ENCODE data around the gene MARCHF2.
A peak's percentile ranks its signal among the peaks of the same experiment; 100 is the strongest.

MARCHF2 gene

GRCh38 chr19:8482696-8483095 lies 69.6 kb downstream of the MARCHF2 start:
- CTCF ChIA-PET = interaction anchor here (1.3 kb wide), 2 partner anchors 20 to 23 kb away, joined by 3 read pairs; no protein-coding TSS in a partner anchor
- POLR2A ChIA-PET = interaction anchor here (0.6 kb wide), 1 partner anchor 12 kb away, joined by 3 read pairs; no protein-coding TSS in a partner anchor

GRCh38 chr19:8483165-8483564 lies 70.1 kb downstream of the MARCHF2 start:
- POLR2A ChIA-PET = no interaction called here
- CTCF ChIA-PET = interaction anchor here (1.3 kb wide), 1 partner anchor 22 kb away, joined by 3 read pairs; no protein-coding TSS in a partner anchor
- DNase-seq (ENCODE audit: extremely low spot score) = no peak
- TF ChIP-seq, protein P1, sequence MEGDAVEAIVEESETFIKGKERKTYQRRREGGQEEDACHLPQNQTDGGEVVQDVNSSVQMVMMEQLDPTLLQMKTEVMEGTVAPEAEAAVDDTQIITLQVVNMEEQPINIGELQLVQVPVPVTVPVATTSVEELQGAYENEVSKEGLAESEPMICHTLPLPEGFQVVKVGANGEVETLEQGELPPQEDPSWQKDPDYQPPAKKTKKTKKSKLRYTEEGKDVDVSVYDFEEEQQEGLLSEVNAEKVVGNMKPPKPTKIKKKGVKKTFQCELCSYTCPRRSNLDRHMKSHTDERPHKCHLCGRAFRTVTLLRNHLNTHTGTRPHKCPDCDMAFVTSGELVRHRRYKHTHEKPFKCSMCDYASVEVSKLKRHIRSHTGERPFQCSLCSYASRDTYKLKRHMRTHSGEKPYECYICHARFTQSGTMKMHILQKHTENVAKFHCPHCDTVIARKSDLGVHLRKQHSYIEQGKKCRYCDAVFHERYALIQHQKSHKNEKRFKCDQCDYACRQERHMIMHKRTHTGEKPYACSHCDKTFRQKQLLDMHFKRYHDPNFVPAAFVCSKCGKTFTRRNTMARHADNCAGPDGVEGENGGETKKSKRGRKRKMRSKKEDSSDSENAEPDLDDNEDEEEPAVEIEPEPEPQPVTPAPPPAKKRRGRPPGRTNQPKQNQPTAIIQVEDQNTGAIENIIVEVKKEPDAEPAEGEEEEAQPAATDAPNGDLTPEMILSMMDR (IDR thresholded peaks at IDR 0.05; ENCODE audit: control extremely low read depth, extremely low read depth, low read depth, missing control alignments) = no peak

More at GRCh38 chr19:8482696-8483095, 69.6 kb downstream of the MARCHF2 start:
- DNase-seq (ENCODE audit: extremely low spot score) = no peak
- TF ChIP-seq, protein P1 (IDR thresholded peaks at IDR 0.05; ENCODE audit: control extremely low read depth, extremely low read depth, low read depth, missing control alignments) = no peak

DNA sequence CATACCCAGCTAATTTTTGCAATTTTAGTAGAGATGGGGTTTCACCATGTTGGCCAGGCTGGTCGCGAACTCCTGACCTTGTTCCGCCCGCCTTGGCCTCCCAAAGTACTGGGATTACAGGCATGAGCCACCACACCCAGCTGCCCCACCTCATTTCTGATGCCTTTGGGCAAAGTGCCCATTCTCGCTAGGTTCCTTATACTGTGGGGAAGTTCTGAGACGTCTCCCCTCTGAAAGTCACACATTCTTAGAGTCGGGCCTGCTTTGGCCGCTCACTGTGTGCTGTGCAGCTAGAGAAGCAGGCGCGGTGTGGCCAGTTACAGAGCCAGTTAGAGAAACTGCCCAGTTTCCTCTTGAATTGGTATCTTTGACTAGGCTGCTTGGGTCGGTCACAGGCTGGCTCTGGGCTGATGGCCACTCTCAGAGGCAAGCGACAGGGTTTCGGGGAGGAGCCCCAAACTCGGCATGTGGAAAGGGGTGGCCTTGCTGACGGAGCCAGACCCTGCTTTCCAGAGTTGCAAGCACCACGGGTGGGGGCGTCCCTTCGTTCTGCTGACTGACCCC lies 71.3 kb downstream of the MARCHF2 start:
- TF ChIP-seq, protein P1 (IDR thresholded peaks at IDR 0.05; ENCODE audit: control extremely low read depth, extremely low read depth, low read depth, missing control alignments) = no peak
- CTCF ChIA-PET = no interaction called here
- no peak for DNase-seq (ENCODE audit: extremely low spot score)
- POLR2A ChIA-PET = no interaction called here

DNA sequence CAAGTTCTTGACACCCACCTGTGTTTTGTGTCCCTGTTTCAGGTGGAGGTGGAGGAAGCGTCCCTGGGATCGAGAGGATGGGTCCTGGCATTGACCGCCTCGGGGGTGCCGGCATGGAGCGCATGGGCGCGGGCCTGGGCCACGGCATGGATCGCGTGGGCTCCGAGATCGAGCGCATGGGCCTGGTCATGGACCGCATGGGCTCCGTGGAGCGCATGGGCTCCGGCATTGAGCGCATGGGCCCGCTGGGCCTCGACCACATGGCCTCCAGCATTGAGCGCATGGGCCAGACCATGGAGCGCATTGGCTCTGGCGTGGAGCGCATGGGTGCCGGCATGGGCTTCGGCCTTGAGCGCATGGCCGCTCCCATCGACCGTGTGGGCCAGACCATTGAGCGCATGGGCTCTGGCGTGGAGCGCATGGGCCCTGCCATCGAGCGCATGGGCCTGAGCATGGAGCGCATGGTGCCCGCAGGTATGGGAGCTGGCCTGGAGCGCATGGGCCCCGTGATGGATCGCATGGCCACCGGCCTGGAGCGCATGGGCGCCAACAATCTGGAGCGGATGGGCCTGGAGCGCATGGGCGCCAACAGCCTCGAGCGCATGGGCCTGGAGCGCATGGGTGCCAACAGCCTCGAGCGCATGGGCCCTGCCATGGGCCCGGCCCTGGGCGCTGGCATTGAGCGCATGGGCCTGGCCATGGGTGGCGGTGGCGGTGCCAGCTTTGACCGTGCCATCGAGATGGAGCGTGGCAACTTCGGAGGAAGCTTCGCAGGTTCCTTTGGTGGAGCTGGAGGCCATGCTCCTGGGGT lies 72.7 kb downstream of the MARCHF2 start:
- no peak for DNase-seq (ENCODE audit: extremely low spot score)
- TF ChIP-seq, protein P1 (IDR thresholded peaks at IDR 0.05; ENCODE audit: control extremely low read depth, extremely low read depth, low read depth, missing control alignments) = no peak
- ChIA-PET CTCF (interaction anchor here (0.6 to 3.7 kb wide), 6 partner anchors 9 to 34 kb away, joined by 3 to 13 read pairs (median 4); no protein-coding TSS in a partner anchor), POLR2A (no interaction called here)

GRCh38 chr19:8486661-8487136 lies 73.6 kb downstream of the MARCHF2 start:
- ChIA-PET POLR2A (no interaction called here), CTCF (interaction anchor here (0.9 to 3.7 kb wide), 9 partner anchors 8 to 557 kb away, joined by 3 to 13 read pairs (median 3); partner anchors contain the start of gene ZNF414)
- DNase-seq (ENCODE audit: extremely low spot score) = no peak
- TF ChIP-seq, protein P1 (IDR thresholded peaks at IDR 0.05; ENCODE audit: control extremely low read depth, extremely low read depth, low read depth, missing control alignments) = no peak

DNA sequence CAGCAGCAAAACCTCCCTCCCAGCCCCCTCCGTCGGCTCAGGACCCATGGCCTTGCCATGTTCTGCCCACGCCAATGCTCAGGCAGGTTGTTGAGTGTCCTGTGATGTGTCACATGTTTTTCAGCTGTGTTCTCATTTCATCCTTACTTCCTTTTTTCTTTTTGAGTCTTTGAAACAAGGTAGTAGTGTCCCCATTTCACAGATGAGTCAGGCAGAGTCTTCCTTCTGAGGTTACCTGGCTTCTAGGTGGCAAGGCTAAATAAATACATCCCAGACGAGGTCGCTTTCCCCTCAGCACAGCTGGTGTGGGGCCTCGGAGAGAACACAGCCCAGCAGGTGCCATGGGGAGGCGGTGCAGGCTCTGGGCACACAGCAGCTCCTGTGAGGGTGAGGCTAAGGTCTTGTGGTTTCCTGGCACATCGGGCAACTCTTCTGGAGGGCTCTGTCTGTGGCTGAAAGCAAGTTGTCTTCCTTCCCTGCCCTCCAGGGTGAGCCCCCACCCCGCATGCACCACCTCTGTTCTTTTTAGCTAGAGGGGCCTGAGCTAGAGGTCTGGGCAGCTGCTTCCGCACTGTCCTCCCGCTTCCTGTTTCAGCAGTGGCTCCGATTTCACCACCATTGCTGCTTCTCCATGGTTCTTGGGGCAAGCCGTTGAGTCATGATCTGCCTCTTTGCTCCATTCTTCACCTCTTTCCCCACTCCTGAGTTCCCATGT lies 74.2 kb downstream of the MARCHF2 start:
- DNase-seq (ENCODE audit: extremely low spot score) = peak; percentile 46
- POLR2A ChIA-PET = no interaction called here
- CTCF ChIA-PET = interaction anchor here (1.0 to 3.7 kb wide), 11 partner anchors 9 to 558 kb away, joined by 3 to 13 read pairs (median 3); partner anchors contain the start of genes MARCHF2 and ZNF414
- TF ChIP-seq, protein P1 (IDR thresholded peaks at IDR 0.05; ENCODE audit: control extremely low read depth, extremely low read depth, low read depth, missing control alignments) = no peak
